ENCODE results near the gene ADM.

DNA sequence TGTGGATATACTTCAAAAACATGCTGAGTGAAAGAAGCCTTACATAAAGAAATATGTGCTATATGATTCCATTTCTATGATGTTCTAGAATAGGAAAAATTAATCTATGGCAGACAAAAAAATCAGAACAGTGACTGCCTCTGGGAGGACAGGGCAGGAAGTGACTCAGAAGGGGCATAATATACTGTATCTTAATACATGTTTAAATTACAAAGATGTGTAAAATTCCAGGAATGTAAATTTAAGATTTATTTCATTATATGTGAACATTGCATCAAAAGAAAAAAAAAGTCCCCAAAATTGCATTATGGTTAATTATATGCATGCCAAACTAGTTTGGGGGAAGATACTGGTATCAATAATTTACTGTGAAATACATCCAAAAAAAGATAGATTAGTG, 43.1 kb upstream of the ADM start:
- TF ChIP-seq CTCF (IDR thresholded peaks at IDR 0.05) (no peak), POLR2A (IDR thresholded peaks at IDR 0.05; ENCODE audit: low read depth) (no peak), POLR2AphosphoS5 (IDR thresholded peaks at IDR 0.05) (no peak)
